Mucosa of descending colon (tissue), 3 donors: ENCODE data around the gene PPP1R3C. TPM values are rescaled to one million over a fixed set of nuclear protein-coding genes. Genes with fewer than 3 reads are reported as not detected.
A peak's percentile ranks its signal among the peaks of the same experiment; 100 is the strongest.

ENCODE experiments used
- ATAC-seq: fragments of 200-7000 bp; cut with Tn5 transposase; one replicate; pipeline ENCODE4 v1.9.1; 2020; ENCODE audit warnings: mild to moderate bottlenecking, moderate library complexity
- DNase-seq, 3 donors: peaks; one replicate each; pipeline ENCODE4 v3.0.0-alpha.2; 2020
- H3K36me3 ChIP-seq: fragments of 200-600 bp; one replicate; pipeline ENCODE4 v1.8.0; 2021; ENCODE audit warnings: low read depth, mild to moderate bottlenecking
- H3K4me1 ChIP-seq: fragments of 200-600 bp; one replicate; pipeline ENCODE4 v1.8.0; 2021; ENCODE audit warnings: low read depth, mild to moderate bottlenecking
- H3K4me3 ChIP-seq: fragments of 200-600 bp; one replicate; pipeline ENCODE4 v1.8.0; 2021; ENCODE audit warnings: mild to moderate bottlenecking
- H3K9me3 ChIP-seq: fragments of 200-600 bp; one replicate; pipeline ENCODE4 v1.8.0; 2021; ENCODE audit warnings: mild to moderate bottlenecking
- CTCF ChIP-seq: fragments of 200-600 bp; IDR thresholded peaks from one replicate; pipeline ENCODE4 v1.8.0; 2022; ENCODE audit warnings: antibody characterized with exemption, mild to moderate bottlenecking
- intact Hi-C, 2 donors: fragments of 100-400 bp; cut with DNase I in 1 of 2; cut with micrococcal nuclease in 1 of 2; formaldehyde crosslinking; loops; one replicate each; pipeline versions ENCODE4 v1.11.0 to v1.11.1; 2022; cut with DNase I, micrococcal nuclease
- long read RNA-seq, 2 donors: library from polyadenylated mRNA; unstranded; transcript quantifications; one replicate each; pipeline ENCODE4 v2.0.0, GENCODE V29; 2019 to 2021
- total RNA-seq, 3 donors: library from RNA; stranded (reverse); fragmentation: NEBNext Ultra II Directional in 2 of 3; extraction: Animal tissue kit (Norgen Biotek cat#: 25700) in 2 of 3; gene quantifications; one replicate each; pipeline versions ENCODE4 v1.2.1 to v1.2.4, GENCODE V29; 2021 to 2023
- donor health status: DM: no; HTN: no; CAD: no; lungs with moderate emphysema.
- donor health status: DM: no; HTN: no; CAD: no.
- donor health status: DM: no; HTN: yes; CAD: no.

PPP1R3C gene
- 10 to 100 TPM in 1 of 3 donors, 1 to 10 TPM in 2; 1.5 to 23.3 (median 4.7) TPM for total RNA-seq
- long read RNA-seq, donor 1, transcript PPP1R3C-201 (2 exons, 2,524 nt) = major isoform, 14 of 17 reads
- long read RNA-seq, donor 1, partial matches to known transcripts = 0 of 17 reads
- long read RNA-seq, donor 1, other reads (novel, unspliced or antisense) = 3 of 17 reads
- long read RNA-seq, donor 2, partial matches to known transcripts = 0 of 2 reads
- long read RNA-seq, donor 2, other reads (novel, unspliced or antisense) = 0 of 2 reads

GRCh38 chr10:91632671-91633550, at the start of gene PPP1R3C:
Gene PPP1R3C (minus strand): TSS chr10:91633071. CDS start chr10:91632969, 102 bp downstream.
- Histone ChIP-seq H3K4me1 (peaks cover 4% of the 10 kb centered on the region), H3K36me3 (no peaks in the 10 kb centered on the region), H3K9me3 (no peaks in the 10 kb centered on the region), H3K4me3 (no peak within 1 kb of the TSS)
- ATAC-seq (peak; percentile 94), DNase-seq (peak; percentile 75 to 83 (median 82))
- intact Hi-C loops = loop anchor here in 1 of 2 donors (5.0 to 10.0 kb wide), 2 partner anchors 81 to 238 kb away; no protein-coding TSS in a partner anchor
- no peak for TF ChIP-seq CTCF

- no peaks in the 10 kb centered on the region for H3K4me1 ChIP-seq
- ATAC-seq (no peak), DNase-seq (no peak)
- no peak for TF ChIP-seq CTCF
- no peaks in the 10 kb centered on the region for H3K36me3 ChIP-seq
- no peaks in the 10 kb centered on the region for H3K9me3 ChIP-seq
- intact Hi-C loops = no loop called here
- H3K4me3 ChIP-seq = no peak overlapping the region
Measured at GRCh38 chr10:91681361-91682276, 48.7 kb upstream of the PPP1R3C start.

GRCh38 chr10:91680487-91680886, 47.6 kb upstream of the PPP1R3C start:
- no peak for DNase-seq
- intact Hi-C loops = no loop called here
- no peak for ATAC-seq
- no peaks in the 10 kb centered on the region for H3K4me1 ChIP-seq
- no peaks in the 10 kb centered on the region for H3K36me3 ChIP-seq
- H3K9me3 ChIP-seq = no peaks in the 10 kb centered on the region
- no peak overlapping the region for H3K4me3 ChIP-seq
- TF ChIP-seq CTCF = no peak

GRCh38 chr10:91679296-91679695, 46.4 kb upstream of the PPP1R3C start:
- TF ChIP-seq CTCF = no peak
- no peak overlapping the region for H3K4me3 ChIP-seq
- no peak for ATAC-seq
- no peaks in the 10 kb centered on the region for H3K36me3 ChIP-seq
- intact Hi-C loops = no loop called here
- no peaks in the 10 kb centered on the region for H3K4me1 ChIP-seq
- DNase-seq = no peak
- H3K9me3 ChIP-seq = no peaks in the 10 kb centered on the region

- Histone ChIP-seq H3K4me3 (no peak overlapping the region), H3K9me3 (no peaks in the 10 kb centered on the region), H3K4me1 (no peaks in the 10 kb centered on the region), H3K36me3 (no peaks in the 10 kb centered on the region)
- intact Hi-C loops = no loop called here
- no peak for TF ChIP-seq CTCF
- ATAC-seq (no peak), DNase-seq (no peak)
Measured at GRCh38 chr10:91677911-91678310, 45.0 kb upstream of the PPP1R3C start.
